Measurements from ENCODE around the gene MAST4.

Gene MAST4

DNA sequence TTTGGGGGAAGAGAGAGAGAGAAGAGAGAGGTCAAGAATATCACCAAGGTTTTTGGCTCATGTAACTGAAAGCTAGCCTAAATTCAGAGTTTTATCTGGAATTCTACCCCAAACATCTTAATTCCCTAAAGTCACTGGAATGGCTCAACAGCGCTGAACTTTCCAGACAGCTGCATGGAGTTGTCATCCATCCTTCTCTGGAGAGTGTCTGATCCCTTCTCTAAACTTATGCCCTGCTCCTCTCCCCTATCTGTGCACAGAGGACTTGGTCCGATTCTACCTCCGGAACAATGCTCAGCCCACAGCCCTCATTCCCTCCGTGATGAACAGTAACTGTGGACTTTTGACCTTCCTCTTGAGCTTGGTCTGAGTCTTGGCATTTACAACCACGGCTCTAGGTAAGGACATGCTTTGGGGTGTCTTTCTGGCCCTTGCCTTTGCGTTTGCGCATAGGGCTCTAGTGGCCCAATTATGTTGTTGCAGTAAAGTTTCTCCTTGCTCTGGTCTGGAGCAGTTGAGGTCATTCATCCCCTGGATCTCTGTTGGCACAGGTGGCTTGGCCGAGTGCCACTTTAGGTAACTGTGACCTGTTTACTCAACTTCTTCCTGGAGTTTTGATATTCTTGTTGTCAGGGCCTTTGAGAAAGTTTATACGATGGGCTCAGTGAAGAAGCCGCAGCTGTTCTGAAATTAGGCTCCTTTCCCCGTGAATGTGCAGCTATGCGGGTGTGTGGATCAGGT lies 618.7 kb downstream of the MAST4 start:
- DNase-seq (ENCODE audit: low spot score): peak; percentile 19

DNA sequence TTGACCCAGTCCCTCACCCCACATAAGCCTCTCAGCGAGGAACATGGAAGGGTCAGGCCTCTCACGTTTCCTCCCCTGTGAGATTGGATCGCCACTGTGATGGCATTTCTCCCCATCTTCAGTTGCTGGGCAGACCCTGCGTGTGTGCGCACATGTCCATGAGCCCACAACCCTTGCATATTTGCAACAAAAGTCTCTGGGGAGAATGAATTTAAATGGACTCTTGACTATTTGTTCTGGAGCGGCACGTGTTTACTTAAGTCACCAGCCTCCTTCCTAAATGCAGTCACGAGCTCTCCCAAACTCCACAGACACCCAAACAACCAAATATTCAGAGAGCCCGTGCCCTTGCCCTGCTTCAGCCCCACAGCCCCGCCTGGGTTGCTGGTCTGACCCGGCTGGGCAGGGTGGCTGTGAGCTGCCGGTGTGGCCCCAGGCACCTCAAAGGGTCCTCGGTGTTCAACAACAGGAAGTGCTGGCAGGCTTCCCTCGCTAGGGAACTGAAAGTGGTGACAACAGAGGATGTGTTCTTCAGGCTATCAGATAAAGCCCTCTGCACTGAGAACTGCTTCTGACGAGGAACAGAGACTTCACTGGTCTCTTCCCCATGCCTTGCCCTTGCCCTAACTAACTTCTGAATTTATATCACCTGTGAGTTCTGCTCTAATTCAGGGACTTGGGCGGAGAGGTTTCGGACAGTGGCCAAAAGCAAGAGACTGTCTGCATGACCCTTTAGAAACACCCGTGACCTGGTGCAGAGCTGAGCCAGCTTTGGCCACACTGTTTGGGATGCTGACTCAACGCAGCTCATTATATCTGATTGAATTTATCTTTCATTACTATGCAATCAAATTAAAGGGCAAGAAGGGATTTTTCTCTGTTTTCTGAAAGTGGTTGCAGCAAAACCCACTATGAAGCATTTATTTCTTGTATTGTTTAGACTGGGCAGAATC lies 619.6 kb downstream of the MAST4 start:
- DNase-seq (ENCODE audit: low spot score): peak; percentile 20

GRCh38 chr5:67216564-67216963 lies 620.4 kb downstream of the MAST4 start:
- DNase-seq (ENCODE audit: low spot score): no peak
